A549 (cell line): Measurements from ENCODE around the gene C20orf141. TPM values are rescaled to one million over a fixed set of nuclear protein-coding genes. Genes with fewer than 3 reads are reported as not detected.

ENCODE experiments used
- polyA plus RNA-seq, 4 experiments: library from polyadenylated mRNA; depleted of rRNA in 3 of 4; stranded (reverse); fragments of >200 nt; fragmentation: RNase III in 1 of 4; extraction: RNeasy Plus Mini Kit Qiagen cat#74134 plus additional on column Dnase treatment in 1 of 4; gene quantifications; 2 replicates in 3 of 4; 3 replicates in 1 of 4; pipeline ENCODE4 v1.2.3, GENCODE V29; 2011 to 2017

Gene C20orf141
- polyA plus RNA-seq, 2 of the 4 experiments (the other 2 are of a cell fraction), result 0.16 to 0.56 TPM

Other genes starting within 250 kb of the C20orf141 start
- 471 and 571 TPM in 2 replicates for gene NOP56, start 162.4 kb upstream of the C20orf141 start, polyA plus RNA-seq (2011; rRNA removed)
- 658 to 761 TPM (median 681 TPM) in 3 replicates for gene NOP56, start 162.4 kb upstream of the C20orf141 start, polyA plus RNA-seq (2017; fragmentation: RNase III; extraction: RNeasy Plus Mini Kit Qiagen cat#74134 plus additional on column Dnase treatment)
- gene IDH3B, start 150.8 kb upstream of the C20orf141 start, polyA plus RNA-seq (2011; rRNA removed), result 188 and 200 TPM in 2 replicates
- 141 to 154 TPM (median 149 TPM) in 3 replicates for gene IDH3B, start 150.8 kb upstream of the C20orf141 start, polyA plus RNA-seq (2017; fragmentation: RNase III; extraction: RNeasy Plus Mini Kit Qiagen cat#74134 plus additional on column Dnase treatment)
- gene EBF4, start 122.2 kb upstream of the C20orf141 start, polyA plus RNA-seq (2011; rRNA removed), result 2.2 and 2.9 TPM in 2 replicates
- gene EBF4, start 122.2 kb upstream of the C20orf141 start, polyA plus RNA-seq (2017; fragmentation: RNase III; extraction: RNeasy Plus Mini Kit Qiagen cat#74134 plus additional on column Dnase treatment), result 1.5 to 3.2 TPM (median 2.8 TPM) in 3 replicates
- gene CPXM1, start 14.4 kb upstream of the C20orf141 start, polyA plus RNA-seq (2011; rRNA removed), result not detected in 2 replicates
- gene CPXM1, start 14.4 kb upstream of the C20orf141 start, polyA plus RNA-seq (2017; fragmentation: RNase III; extraction: RNeasy Plus Mini Kit Qiagen cat#74134 plus additional on column Dnase treatment), result not detected in 3 replicates
- not detected in 2 replicates for gene TMEM239, start 1.4 kb downstream of the C20orf141 start, polyA plus RNA-seq (2011; rRNA removed)
- gene TMEM239, start 1.4 kb downstream of the C20orf141 start, polyA plus RNA-seq (2017; fragmentation: RNase III; extraction: RNeasy Plus Mini Kit Qiagen cat#74134 plus additional on column Dnase treatment), result not detected in 3 replicates
- 25.7 and 31.4 TPM in 2 replicates for gene PCED1A, start 25.7 kb downstream of the C20orf141 start, polyA plus RNA-seq (2011; rRNA removed)
- 30.5 to 43.8 TPM (median 43.2 TPM) in 3 replicates for gene PCED1A, start 25.7 kb downstream of the C20orf141 start, polyA plus RNA-seq (2017; fragmentation: RNase III; extraction: RNeasy Plus Mini Kit Qiagen cat#74134 plus additional on column Dnase treatment)
- gene VPS16, start 25.8 kb downstream of the C20orf141 start, polyA plus RNA-seq (2011; rRNA removed), result 33.0 and 35.5 TPM in 2 replicates
- gene VPS16, start 25.8 kb downstream of the C20orf141 start, polyA plus RNA-seq (2017; fragmentation: RNase III; extraction: RNeasy Plus Mini Kit Qiagen cat#74134 plus additional on column Dnase treatment), result 34.3 to 38.2 TPM (median 37.5 TPM) in 3 replicates
- 74.4 and 83.2 TPM in 2 replicates for gene PTPRA, start 58.5 kb downstream of the C20orf141 start, polyA plus RNA-seq (2011; rRNA removed)
- gene PTPRA, start 58.5 kb downstream of the C20orf141 start, polyA plus RNA-seq (2017; fragmentation: RNase III; extraction: RNeasy Plus Mini Kit Qiagen cat#74134 plus additional on column Dnase treatment), result 26.5 to 29.8 TPM (median 29.2 TPM) in 3 replicates
- gene GNRH2, start 228.6 kb downstream of the C20orf141 start, polyA plus RNA-seq (2011; rRNA removed), result not detected in 2 replicates
- gene GNRH2, start 228.6 kb downstream of the C20orf141 start, polyA plus RNA-seq (2017; fragmentation: RNase III; extraction: RNeasy Plus Mini Kit Qiagen cat#74134 plus additional on column Dnase treatment), result 0.12 to 0.20 TPM in 2 of 3 replicates, not detected in the other
- gene MRPS26, start 231.1 kb downstream of the C20orf141 start, polyA plus RNA-seq (2011; rRNA removed), result 69.4 and 71.3 TPM in 2 replicates
- gene MRPS26, start 231.1 kb downstream of the C20orf141 start, polyA plus RNA-seq (2017; fragmentation: RNase III; extraction: RNeasy Plus Mini Kit Qiagen cat#74134 plus additional on column Dnase treatment), result 106 to 111 TPM (median 107 TPM) in 3 replicates